H1 (cell line): ENCODE measurements around the gene WDR81. TPM values are rescaled to one million over a fixed set of nuclear protein-coding genes. Genes with fewer than 3 reads are reported as not detected.

Experiments used
- CTCF ChIA-PET: fragments of 300-600 bp; sonication (Branson Sonifier 250); formaldehyde crosslinking; loops from one replicate; lab custom pipeline; 2021; ENCODE audit not compliant: partially characterized antibody; lab: Charles Lee
- POLR2A ChIA-PET: fragments of 300-600 bp; sonication (Branson Sonifier 250); formaldehyde crosslinking; loops from one replicate; lab custom pipeline; 2021; ENCODE audit warnings: inconsistent platforms; ENCODE audit not compliant: partially characterized antibody; lab: Charles Lee
- DNase-seq, 2 experiments: peaks; one replicate each; pipeline versions ENCODE4 v3.0.0 to v3.0.0-alpha.2; 2010 to 2022; ENCODE audit warnings: low spot score in 2 of 2, low read depth in 1 of 2, mixed read lengths in 1 of 2
- FAIRE-seq: peaks from 2 replicates; lab custom pipeline; 2011; peaks lifted over from hg19 to GRCh38; lab: Jason Lieb, UNC
- H2AFZ ChIP-seq: 2 replicates; pipeline ENCODE4 v1.8.1; 2012; ENCODE audit warnings: low read length, inconsistent platforms
- H2AK5ac ChIP-seq: 2 replicates; pipeline ENCODE4 v1.6.1; 2013; ENCODE audit warnings: low read depth, low read length
- H2BK120ac ChIP-seq: replicated peaks from 2 replicates; pipeline ENCODE3; 2013; ENCODE audit warnings: low read depth, low read length, inconsistent platforms
- H2BK12ac ChIP-seq: 2 replicates; pipeline ENCODE4 v1.6.1; 2013; ENCODE audit warnings: low read depth, low read length
- H2BK15ac ChIP-seq: 2 replicates; pipeline ENCODE4 v1.6.1; 2013; ENCODE audit warnings: low read length
- H2BK20ac ChIP-seq: 2 replicates; pipeline ENCODE4 v1.6.1; 2013; ENCODE audit warnings: low read length
- H2BK5ac ChIP-seq: 2 replicates; pipeline ENCODE4 v1.6.1; 2013; ENCODE audit warnings: low read depth, low read length
- H3K14ac ChIP-seq: 2 replicates; pipeline ENCODE4 v1.6.1; 2013; ENCODE audit warnings: inconsistent platforms; ENCODE audit not compliant: insufficient read length
- H3K18ac ChIP-seq: 2 replicates; pipeline ENCODE4 v1.6.1; 2013; ENCODE audit warnings: low read length; ENCODE audit errors: extremely low read depth
- H3K23ac ChIP-seq: 2 replicates; pipeline ENCODE4 v1.6.1; 2013; ENCODE audit warnings: inconsistent platforms; ENCODE audit not compliant: insufficient read length
- H3K23me2 ChIP-seq: 2 replicates; pipeline ENCODE4 v1.6.1; 2013; ENCODE audit warnings: low read depth, low read length
- H3K27ac ChIP-seq: 2 replicates; pipeline ENCODE4 v1.6.1; 2011; ENCODE audit warnings: low read depth, low read length, inconsistent platforms
- H3K27me3 ChIP-seq, 4 experiments: replicated peaks in 1 of 4; 1 replicate in 1 of 4; 2 replicates in 3 of 4; pipeline versions ENCODE4 v1.6.1 to v1.8.1; 2011 to 2013; ENCODE audit warnings: low read length in 3 of 4, mild to moderate bottlenecking in 3 of 4, inconsistent platforms in 2 of 4, mixed read lengths in 2 of 4, moderate library complexity in 1 of 4; ENCODE audit not compliant: control insufficient read depth in 3 of 4, insufficient read depth in 3 of 4; ENCODE audit errors: extremely low read depth in 1 of 4
- H3K36me3 ChIP-seq, 4 experiments: 2 replicates each; pipeline versions ENCODE4 v1.6.1 to v1.8.1; 2011 to 2013; ENCODE audit warnings: mild to moderate bottlenecking in 4 of 4, low read length in 3 of 4, moderate library complexity in 2 of 4, control low read depth in 1 of 4, inconsistent platforms in 1 of 4; ENCODE audit not compliant: insufficient read depth in 4 of 4, control insufficient read depth in 2 of 4
- H3K4ac ChIP-seq: replicated peaks from 2 replicates; pipeline ENCODE3; 2013; ENCODE audit warnings: low read length, low read depth, mixed read lengths, inconsistent platforms; ENCODE audit not compliant: insufficient read length
- H3K4me1 ChIP-seq, 4 experiments: replicated peaks in 1 of 4; 1 replicate in 1 of 4; 2 replicates in 3 of 4; pipeline versions ENCODE4 v1.6.1 to v1.8.1; 2011 to 2013; ENCODE audit warnings: low read length in 3 of 4, inconsistent platforms in 2 of 4, mixed read lengths in 1 of 4; ENCODE audit not compliant: insufficient read depth in 4 of 4, control insufficient read depth in 3 of 4
- H3K4me2 ChIP-seq, 2 experiments: 2 replicates each; pipeline versions ENCODE4 v1.6.1 to v1.8.1; 2011 to 2013; ENCODE audit warnings: low read depth in 2 of 2, low read length in 2 of 2, control low read depth in 1 of 2, inconsistent platforms in 1 of 2, mild to moderate bottlenecking in 1 of 2; ENCODE audit not compliant: insufficient read depth in 1 of 2
- H3K4me3 ChIP-seq, 4 experiments: fragments of 200-600, 300-600 bp in 1 of 4; sonication (generic), shearing (Covaris generic), sonication (Bioruptor Twin) in 1 of 4; 2 replicates each; pipeline versions ENCODE4 v1.5.1 to v1.8.1; 2011 to 2016; ENCODE audit warnings: low read length in 4 of 4, low read depth in 3 of 4, control low read depth in 2 of 4, inconsistent platforms in 2 of 4, mild to moderate bottlenecking in 2 of 4, mixed read lengths in 1 of 4, moderate library complexity in 1 of 4; ENCODE audit not compliant: insufficient read depth in 2 of 4; ENCODE audit errors: extremely low read depth in 1 of 4
- H3K56ac ChIP-seq: replicated peaks from 2 replicates; pipeline ENCODE3; 2013; ENCODE audit warnings: low read depth, mild to moderate bottlenecking, mixed read lengths, low read length, inconsistent platforms; ENCODE audit not compliant: insufficient read length
- H3K79me1 ChIP-seq: 2 replicates; pipeline ENCODE4 v1.6.1; 2013; ENCODE audit warnings: low read depth, low read length, control low read depth
- H3K79me2 ChIP-seq, 2 experiments: 2 replicates each; pipeline versions ENCODE4 v1.6.1 to v1.8.1; 2012 to 2013; ENCODE audit warnings: low read length in 2 of 2, mild to moderate bottlenecking in 2 of 2, inconsistent platforms in 1 of 2; ENCODE audit not compliant: insufficient read depth in 2 of 2, control insufficient read depth in 1 of 2
- H3K9ac ChIP-seq, 4 experiments: replicated peaks in 1 of 4; 1 replicate in 1 of 4; 2 replicates in 3 of 4; pipeline versions ENCODE4 v1.6.1 to v1.8.1; 2011 to 2013; ENCODE audit warnings: low read depth in 3 of 4, low read length in 3 of 4, control low read depth in 2 of 4, mild to moderate bottlenecking in 2 of 4, moderate library complexity in 2 of 4, inconsistent platforms in 1 of 4; ENCODE audit errors: extremely low read depth in 1 of 4
- H3K9me3 ChIP-seq, 2 experiments: 2 replicates each; pipeline versions ENCODE4 v1.6.1 to v1.8.1; 2012 to 2013; ENCODE audit warnings: mild to moderate bottlenecking in 2 of 2, moderate library complexity in 2 of 2, control low read depth in 1 of 2, inconsistent platforms in 1 of 2, low read depth in 1 of 2, low read length in 1 of 2, mixed read lengths in 1 of 2; ENCODE audit not compliant: insufficient read depth in 2 of 2
- H4K20me1 ChIP-seq, 2 experiments: replicated peaks in 1 of 2; 2 replicates each; pipeline versions ENCODE3 to v1.8.1; 2011 to 2013; ENCODE audit warnings: inconsistent platforms in 2 of 2, low read length in 2 of 2, mild to moderate bottlenecking in 1 of 2; ENCODE audit not compliant: insufficient read depth in 2 of 2, control insufficient read depth in 1 of 2
- H4K5ac ChIP-seq: 2 replicates; pipeline ENCODE4 v1.6.1; 2013; ENCODE audit warnings: low read length, low read depth, mixed read lengths, inconsistent platforms; ENCODE audit not compliant: insufficient read length
- H4K8ac ChIP-seq: 2 replicates; pipeline ENCODE4 v1.8.0; 2013; ENCODE audit warnings: mild to moderate bottlenecking, moderate library complexity, low read length, inconsistent platforms; ENCODE audit not compliant: insufficient read depth; ENCODE audit errors: extremely low read depth
- H4K91ac ChIP-seq: replicated peaks from 2 replicates; pipeline ENCODE3; 2013; ENCODE audit warnings: low read length, mixed read lengths, inconsistent platforms; ENCODE audit not compliant: insufficient read length
- CHD2 ChIP-seq: IDR thresholded peaks from 2 replicates; pipeline ENCODE4 v1.6.1; 2012; ENCODE audit warnings: low read length, improper control_type of control experiment
- EP300 ChIP-seq, 2 experiments: IDR thresholded peaks; 1 replicate in 1 of 2; 2 replicates in 1 of 2; pipeline ENCODE4 v1.6.1; 2011 to 2012; ENCODE audit warnings: low read depth in 2 of 2, low read length in 2 of 2, mild to moderate bottlenecking in 2 of 2, borderline replicate concordance in 1 of 2, inconsistent platforms in 1 of 2, moderate library complexity in 1 of 2
- GTF2F1 ChIP-seq: IDR thresholded peaks from 2 replicates; pipeline ENCODE4 v1.6.1; 2012; ENCODE audit warnings: low read depth, low read length, improper control_type of control experiment, borderline replicate concordance
- NANOG ChIP-seq: IDR thresholded peaks from 2 replicates; pipeline ENCODE4 v1.6.1; 2011; ENCODE audit warnings: low read length, low read depth, mild to moderate bottlenecking, inconsistent platforms; ENCODE audit not compliant: insufficient read depth, poor library complexity, severe bottlenecking
- NRF1 ChIP-seq: IDR thresholded peaks from 2 replicates; pipeline ENCODE4 v1.6.1; 2011; ENCODE audit warnings: mild to moderate bottlenecking, low read depth, low read length, improper control_type of control experiment
- RBBP5 ChIP-seq: IDR thresholded peaks from 2 replicates; pipeline ENCODE4 v1.7.1; 2012; ENCODE audit warnings: low read depth, mild to moderate bottlenecking, inconsistent platforms, low read length, moderate library complexity, borderline replicate concordance
- RFX5 ChIP-seq: IDR thresholded peaks from 2 replicates; pipeline ENCODE4 v1.6.1; 2011; ENCODE audit warnings: low read depth, low read length, improper control_type of control experiment, borderline replicate concordance
- SIRT6 ChIP-seq: IDR thresholded peaks from one replicate; pipeline ENCODE4 v1.7.1; 2012; ENCODE audit warnings: low read length, inconsistent platforms
- SP1 ChIP-seq: IDR thresholded peaks from 2 replicates; pipeline ENCODE4 v1.6.1; 2011; ENCODE audit warnings: low read depth, low read length
- SP2 ChIP-seq: IDR thresholded peaks from 2 replicates; pipeline ENCODE4 v1.6.1; 2012; ENCODE audit warnings: mild to moderate bottlenecking, low read length, inconsistent platforms
- TAF7 ChIP-seq: optimal IDR thresholded peaks from 2 replicates; pipeline ENCODE3; 2011; ENCODE audit warnings: low read depth, mild to moderate bottlenecking, inconsistent platforms, low read length, moderate library complexity, borderline replicate concordance
- WGBS, 2 experiments: shearing (Covaris generic) in 1 of 2; methylation state at CpG; one replicate each; pipeline versions ENCODE4 v1.1.6 to v1.1.7; 2013 to 2015; ENCODE audit warnings: low lambda C conversion rate in 2 of 2, mixed read lengths in 2 of 2, inconsistent platforms in 1 of 2, low coverage in 1 of 2, missing lambda C conversion rate in 1 of 2; ENCODE audit not compliant: insufficient replicate concordance in 2 of 2, insufficient coverage in 1 of 2, insufficient read length in 1 of 2; ENCODE audit errors: extremely low coverage in 1 of 2, missing lambda C conversion rate in 1 of 2; 5-methylcytosine and 5-hydroxymethylcytosine counted together
- polyA plus RNA-seq, 7 experiments: library from polyadenylated mRNA; depleted of rRNA in 3 of 7; stranded (reverse) in 5 of 7; unstranded in 2 of 7; fragments of >200 nt in 5 of 7; fragments of 200-250 nt in 2 of 7; gene quantifications; 1 replicate in 5 of 7; 2 replicates in 1 of 7; 4 replicates in 1 of 7; pipeline versions ENCODE4 v1.2.1 to v1.2.3, GENCODE V29; 2011 to 2013; ENCODE audit warnings: missing spikeins in 2 of 7, mixed read lengths in 2 of 7
- total RNA-seq: library from RNA; stranded (reverse); fragmentation: NEBNext Ultra II Directional; extraction: Animal tissue kit (Norgen Biotek cat#: 25700); gene quantifications from 2 replicates; pipeline ENCODE4 v1.2.1, GENCODE V29; 2021
- TF ChIP-seq, protein P1 (sequence below), 3 experiments: IDR thresholded peaks; 1 replicate in 2 of 3; 2 replicates in 1 of 3; pipeline versions ENCODE4 v1.5.1 to v1.6.1; 2011; ENCODE audit warnings: low read length in 3 of 3, mild to moderate bottlenecking in 3 of 3, inconsistent platforms in 2 of 3, low read depth in 1 of 3, moderate library complexity in 1 of 3; ENCODE audit not compliant: insufficient read depth in 1 of 3; ENCODE audit errors: control extremely low read depth in 1 of 3

WDR81 gene
- total and polyA plus RNA-seq, 2 of the 8 experiments (the other 6 are each of a cell fraction or from before 2014, with no cell fraction given): 9.1 to 12.3 TPM

DNA sequence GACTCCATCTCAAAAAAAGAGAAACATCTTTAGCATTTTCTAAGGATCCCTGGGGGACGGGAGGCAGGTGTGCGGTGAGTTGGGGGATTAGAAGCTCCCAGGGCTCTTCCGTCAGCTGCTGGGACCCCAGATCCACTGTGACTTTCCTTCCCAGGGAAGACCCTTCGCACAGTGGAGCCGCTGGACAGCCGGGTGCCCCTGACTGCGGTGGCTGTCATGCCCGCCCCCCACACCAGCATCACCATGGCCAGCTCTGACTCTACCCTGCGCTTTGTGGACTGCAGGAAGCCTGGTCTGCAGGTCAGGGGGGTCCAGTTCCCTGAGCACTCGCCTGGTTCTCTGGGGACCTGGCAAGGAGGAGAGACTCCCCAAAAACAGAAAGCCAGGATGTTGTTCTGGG lies 10.9 kb downstream of the WDR81 start:
- H4K20me1 ChIP-seq: peaks cover 0 to 2% of the 10 kb centered on the region in 2 experiments
- H4K91ac ChIP-seq: no peak overlapping the region
- no peak overlapping the region for H2BK120ac ChIP-seq
- no peaks in the 10 kb centered on the region for H3K79me2 ChIP-seq
- no peak overlapping the region for H3K4me2 ChIP-seq
- H3K36me3 ChIP-seq: no peaks in the 10 kb centered on the region; a peak in 2 of 8 replicates
- H3K18ac ChIP-seq: no peak overlapping the region
- no peak overlapping the region for H2BK5ac ChIP-seq
- FAIRE-seq: no peak
- peaks cover 0 to 7% (median 1%) of the 10 kb centered on the region in 4 experiments; a peak in 4 of 7 replicates for H3K4me1 ChIP-seq
- H3K4ac ChIP-seq: no peak overlapping the region
- no peaks in the 10 kb centered on the region for H3K23me2 ChIP-seq
- ChIA-PET CTCF (no interaction called here), POLR2A (interaction anchor here (1.3 to 2.6 kb wide), 2 partner anchors 8 to 48 kb away, joined by 3 to 9 read pairs; no protein-coding TSS in a partner anchor)
- no peak overlapping the region for H2AK5ac ChIP-seq
- no peaks in the 10 kb centered on the region for H3K9me3 ChIP-seq
- no peak overlapping the region for H2BK15ac ChIP-seq
- H3K9ac ChIP-seq: no peak overlapping the region; a peak in 1 of 7 replicates
- H3K56ac ChIP-seq: no peak overlapping the region
- no peak overlapping the region for H3K4me3 ChIP-seq
- H3K27me3 ChIP-seq: no peaks in the 10 kb centered on the region
- H2BK20ac ChIP-seq: no peak overlapping the region
- no peaks in the 10 kb centered on the region for H3K79me1 ChIP-seq
- WGBS, 2 experiments: 93% methylated on average over 10 of the region's 10 CpGs; no CpG with 5 or more reads in 1 of the 2 experiments
- H2AFZ ChIP-seq: no peak overlapping the region
- H3K23ac ChIP-seq: no peak overlapping the region
- no peak overlapping the region for H2BK12ac ChIP-seq
- peak overlapping the region; percentile 79; the same call in 1 of the 2 replicates for H4K8ac ChIP-seq
- H3K14ac ChIP-seq: no peak overlapping the region
- H3K27ac ChIP-seq: no peak overlapping the region
- no peak for DNase-seq
- H4K5ac ChIP-seq: no peak overlapping the region
- TF ChIP-seq NANOG: no peak
- no peak for TF ChIP-seq EP300 (IDR thresholded peaks at IDR 0.05; ENCODE audit: borderline replicate concordance in 1 of 2, low read depth in 2 of 2, low read length in 2 of 2)
- TF ChIP-seq GTF2F1: no peak
- TF ChIP-seq SIRT6: no peak
- TF ChIP-seq, protein P1, sequence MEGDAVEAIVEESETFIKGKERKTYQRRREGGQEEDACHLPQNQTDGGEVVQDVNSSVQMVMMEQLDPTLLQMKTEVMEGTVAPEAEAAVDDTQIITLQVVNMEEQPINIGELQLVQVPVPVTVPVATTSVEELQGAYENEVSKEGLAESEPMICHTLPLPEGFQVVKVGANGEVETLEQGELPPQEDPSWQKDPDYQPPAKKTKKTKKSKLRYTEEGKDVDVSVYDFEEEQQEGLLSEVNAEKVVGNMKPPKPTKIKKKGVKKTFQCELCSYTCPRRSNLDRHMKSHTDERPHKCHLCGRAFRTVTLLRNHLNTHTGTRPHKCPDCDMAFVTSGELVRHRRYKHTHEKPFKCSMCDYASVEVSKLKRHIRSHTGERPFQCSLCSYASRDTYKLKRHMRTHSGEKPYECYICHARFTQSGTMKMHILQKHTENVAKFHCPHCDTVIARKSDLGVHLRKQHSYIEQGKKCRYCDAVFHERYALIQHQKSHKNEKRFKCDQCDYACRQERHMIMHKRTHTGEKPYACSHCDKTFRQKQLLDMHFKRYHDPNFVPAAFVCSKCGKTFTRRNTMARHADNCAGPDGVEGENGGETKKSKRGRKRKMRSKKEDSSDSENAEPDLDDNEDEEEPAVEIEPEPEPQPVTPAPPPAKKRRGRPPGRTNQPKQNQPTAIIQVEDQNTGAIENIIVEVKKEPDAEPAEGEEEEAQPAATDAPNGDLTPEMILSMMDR (IDR thresholded peaks at IDR 0.05; ENCODE audit: control extremely low read depth in 1 of 3, insufficient read depth in 1 of 3, low read depth in 1 of 3, low read length in 3 of 3): no peak
- TF ChIP-seq SP2: no peak
- TF ChIP-seq CHD2: no peak
- no peak for TF ChIP-seq SP1
- no peak for TF ChIP-seq NRF1
- no peak for TF ChIP-seq RFX5
- TF ChIP-seq RBBP5: no peak
- TF ChIP-seq TAF7: no peak
